Rectal smooth muscle tissue (tissue), 1 donor: ENCODE results near the gene RGPD6.
"Not testable (repeated sequence)": the region's sequence is repeated elsewhere in the genome, so short reads cannot be mapped to it uniquely, and the experiment has no call there.

ENCODE experiments used
- H3K27ac ChIP-seq: one replicate; pipeline ENCODE4 v1.7.0; 2013; ENCODE audit warnings: low read depth, low read length, inconsistent platforms
- H3K27me3 ChIP-seq: one replicate; pipeline ENCODE4 v1.7.0; 2013; ENCODE audit warnings: low read length; ENCODE audit not compliant: control insufficient read depth, insufficient read depth
- H3K36me3 ChIP-seq: one replicate; pipeline ENCODE4 v1.7.0; 2013; ENCODE audit warnings: low read length; ENCODE audit not compliant: control insufficient read depth, insufficient read depth
- H3K4me1 ChIP-seq: one replicate; pipeline ENCODE4 v1.7.0; 2013; ENCODE audit warnings: low read length; ENCODE audit not compliant: control insufficient read depth, insufficient read depth
- H3K4me3 ChIP-seq: one replicate; pipeline ENCODE4 v1.7.0; 2013; ENCODE audit warnings: low read length
- H3K9ac ChIP-seq: one replicate; pipeline ENCODE4 v1.7.0; 2013; ENCODE audit warnings: low read length

RGPD6 gene

DNA sequence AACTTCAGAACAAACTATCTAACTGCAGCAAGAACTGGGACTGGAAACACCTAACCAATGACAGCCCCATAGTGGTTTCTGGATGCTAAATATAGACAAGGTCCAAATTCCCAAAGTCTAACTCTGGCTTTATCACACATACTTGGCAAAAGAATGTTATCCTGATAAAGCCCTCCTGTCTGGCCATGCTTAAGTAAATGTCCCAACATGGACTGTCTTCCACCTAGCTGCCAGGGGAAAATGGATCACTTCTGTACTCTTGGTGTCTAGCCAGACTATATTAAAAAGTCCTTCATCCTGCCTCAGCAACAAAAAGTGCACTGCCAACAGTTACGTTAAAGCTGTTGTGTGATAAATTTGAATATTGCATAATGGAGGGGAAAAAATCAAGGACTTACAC lies 11.5 kb upstream of the RGPD6 start:
- H3K27ac ChIP-seq, H3K4me1 ChIP-seq, H3K9ac ChIP-seq, H3K36me3 ChIP-seq, H3K4me3 ChIP-seq, H3K27me3 ChIP-seq: not testable (repeated sequence)

DNA sequence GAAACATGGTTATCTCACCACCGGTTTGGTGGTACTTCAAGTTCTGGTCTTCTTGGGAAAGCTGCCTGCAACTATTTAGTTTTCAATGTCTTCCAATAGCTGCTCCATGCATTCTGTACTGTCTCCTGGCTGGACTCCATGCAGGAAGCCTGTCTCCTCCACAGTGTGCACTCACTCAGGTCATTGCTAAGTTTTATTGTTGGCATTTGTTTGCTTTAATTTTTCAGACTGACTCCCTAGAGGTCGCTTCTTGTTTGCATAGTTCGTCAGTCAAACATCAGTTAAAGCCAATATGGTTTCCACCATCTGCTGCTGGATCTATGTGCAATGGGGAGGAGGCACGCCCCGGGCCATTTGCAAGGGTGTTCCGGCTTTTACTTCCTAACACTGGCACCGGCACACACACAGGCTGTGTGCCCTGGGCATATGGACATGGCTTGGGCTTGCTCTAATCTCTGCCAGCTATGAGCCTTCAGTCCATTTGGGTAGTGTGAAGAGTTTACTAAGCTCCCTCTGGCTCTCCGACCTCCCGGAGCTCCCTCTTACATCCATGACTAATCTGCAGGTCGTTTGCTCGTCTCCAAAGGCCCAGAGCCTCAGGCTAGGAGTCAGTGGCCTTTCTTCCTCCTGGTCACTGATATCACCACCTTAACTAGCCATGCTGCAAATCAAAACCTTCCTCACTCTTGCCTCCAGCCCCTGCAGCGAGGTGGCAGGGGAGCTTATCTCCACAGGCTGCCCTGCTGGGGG lies 2.4 kb upstream of the RGPD6 start:
- H3K9ac ChIP-seq, H3K4me1 ChIP-seq, H3K27me3 ChIP-seq, H3K4me3 ChIP-seq, H3K36me3 ChIP-seq, H3K27ac ChIP-seq: not testable (repeated sequence)

DNA sequence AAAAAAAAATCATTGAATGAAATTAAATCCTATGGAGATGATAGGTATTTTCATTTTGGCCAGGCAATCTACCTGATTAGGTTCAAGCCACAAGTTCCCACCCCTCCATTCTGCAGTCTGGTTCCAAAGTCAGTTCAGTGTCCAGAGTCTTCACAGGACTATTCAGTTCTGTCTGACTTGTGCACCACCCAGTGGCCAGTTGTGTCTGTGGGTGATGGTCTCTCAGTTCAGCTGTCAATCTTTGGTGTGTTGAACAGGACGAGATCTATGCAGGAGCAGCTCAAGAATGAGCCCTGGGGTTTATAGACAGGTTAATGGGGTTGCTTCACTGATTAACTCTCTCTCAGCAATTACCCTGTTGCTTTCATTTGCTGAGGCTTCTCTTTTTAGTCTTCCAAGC lies 1.4 kb upstream of the RGPD6 start:
- not testable (repeated sequence) for H3K27ac ChIP-seq, H3K9ac ChIP-seq, H3K4me3 ChIP-seq, H3K4me1 ChIP-seq, H3K36me3 ChIP-seq, H3K27me3 ChIP-seq

DNA sequence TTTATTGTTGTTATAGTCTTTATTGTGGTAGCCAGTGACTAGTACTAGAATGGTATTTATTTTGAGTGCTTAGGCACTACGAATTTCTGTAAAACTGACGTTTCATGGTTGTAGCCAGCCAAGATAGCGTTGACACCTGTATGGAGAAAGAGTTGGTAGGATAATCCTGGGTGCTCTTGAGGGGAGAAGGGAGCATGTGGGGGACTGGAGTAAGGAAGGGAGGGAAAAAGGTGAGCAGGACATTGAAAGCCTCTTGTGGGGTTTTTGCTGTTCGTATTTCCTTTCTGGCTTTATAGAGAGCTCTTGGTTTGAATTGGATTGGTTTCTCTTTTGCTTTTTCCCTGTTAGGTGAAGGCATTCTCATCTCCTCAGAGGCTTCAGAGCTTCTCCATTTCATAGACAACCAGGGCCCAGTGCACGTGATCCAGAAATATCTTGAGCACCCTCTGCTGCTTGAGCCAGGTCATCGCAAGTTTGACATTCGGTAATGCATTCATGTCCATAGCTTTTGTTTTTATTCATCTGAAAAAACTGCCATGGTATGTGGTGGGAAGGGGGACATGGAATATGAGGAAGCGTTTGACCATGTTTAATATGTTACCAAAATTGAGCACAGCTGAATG lies 77.2 kb downstream of the RGPD6 start:
- H3K27me3 ChIP-seq, H3K4me3 ChIP-seq, H3K9ac ChIP-seq, H3K36me3 ChIP-seq, H3K4me1 ChIP-seq, H3K27ac ChIP-seq: not testable (repeated sequence)

DNA sequence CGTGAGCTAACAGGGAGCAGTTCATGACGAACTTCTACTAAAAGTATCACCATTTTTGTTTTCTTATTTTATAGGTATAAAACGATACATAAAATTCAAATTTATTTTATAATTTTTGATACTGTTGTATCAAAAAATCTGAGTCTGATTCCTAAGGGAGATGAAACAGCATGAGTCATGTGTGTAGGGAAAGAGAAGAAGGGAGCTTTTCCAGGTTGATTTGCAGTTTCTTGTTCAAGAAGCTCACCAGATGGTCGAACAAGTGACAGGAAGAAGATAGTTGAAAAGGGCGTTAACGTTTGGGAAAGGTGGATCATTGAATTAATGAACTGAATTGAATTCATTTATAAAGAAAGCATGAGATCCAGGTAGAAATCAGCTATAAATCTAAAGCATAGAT lies 81.0 kb downstream of the RGPD6 start:
- H3K36me3 ChIP-seq, H3K4me1 ChIP-seq, H3K4me3 ChIP-seq, H3K27ac ChIP-seq, H3K9ac ChIP-seq, H3K27me3 ChIP-seq: not testable (repeated sequence)

DNA sequence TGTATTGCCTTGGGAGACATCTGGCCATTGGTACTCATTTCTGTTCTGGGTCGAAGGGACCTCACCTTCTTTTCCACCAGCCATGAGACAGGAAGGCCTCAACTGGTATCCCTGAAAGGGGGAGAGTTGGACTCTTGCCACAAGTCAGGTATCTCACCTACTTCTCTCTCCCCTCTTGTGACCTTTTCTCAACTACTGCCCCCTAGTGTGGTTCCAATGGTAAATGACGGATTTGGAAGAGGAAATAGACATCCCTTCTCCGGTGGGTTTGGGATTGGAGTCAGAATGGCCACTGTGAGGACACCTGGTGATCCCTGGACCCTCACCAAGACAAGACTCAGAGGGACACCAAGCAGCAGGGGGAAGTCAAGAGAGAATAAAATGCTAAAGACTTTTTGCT lies 82.5 kb downstream of the RGPD6 start:
- not testable (repeated sequence) for H3K27ac ChIP-seq, H3K4me1 ChIP-seq, H3K36me3 ChIP-seq, H3K9ac ChIP-seq, H3K4me3 ChIP-seq, H3K27me3 ChIP-seq

DNA sequence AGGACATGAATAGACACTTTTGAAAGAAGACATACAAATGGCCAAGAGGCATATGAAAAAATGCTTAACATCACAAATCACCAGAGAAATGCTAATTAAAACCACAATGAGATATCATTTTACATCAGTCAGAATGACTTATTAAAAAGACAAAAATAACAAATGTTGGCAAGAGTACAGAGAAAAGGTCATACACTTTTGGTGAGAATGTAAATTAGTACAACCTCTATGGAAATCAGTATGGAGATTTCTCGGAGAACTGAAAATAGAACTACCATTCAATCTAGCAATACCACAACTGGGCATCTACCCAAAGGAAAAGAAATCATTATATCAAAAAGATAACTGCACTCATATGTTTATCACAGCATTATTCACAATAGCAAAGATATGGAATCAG lies 88.0 kb downstream of the RGPD6 start:
- H3K36me3 ChIP-seq, H3K9ac ChIP-seq, H3K4me1 ChIP-seq, H3K4me3 ChIP-seq, H3K27ac ChIP-seq, H3K27me3 ChIP-seq: not testable (repeated sequence)

DNA sequence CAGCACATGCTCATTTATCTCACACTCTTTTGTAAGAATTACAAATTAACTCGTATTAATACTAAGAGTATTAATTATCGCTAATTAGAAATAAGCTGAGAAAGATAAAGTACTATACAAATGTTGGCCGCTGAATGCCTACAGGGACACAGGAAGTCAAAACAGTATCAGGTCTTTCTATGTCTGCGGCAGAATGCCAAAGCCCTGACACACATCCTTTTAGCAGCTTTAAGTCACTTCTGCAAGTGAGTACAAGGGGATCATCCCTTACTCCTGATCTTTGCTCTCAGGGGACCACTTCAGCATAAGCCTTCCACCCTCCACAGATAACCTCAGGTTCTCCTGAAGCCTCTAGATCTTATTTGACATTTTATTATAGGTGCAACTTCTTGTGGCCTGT lies 94.3 kb downstream of the RGPD6 start:
- H3K27ac ChIP-seq, H3K4me3 ChIP-seq, H3K36me3 ChIP-seq, H3K4me1 ChIP-seq, H3K27me3 ChIP-seq, H3K9ac ChIP-seq: not testable (repeated sequence)

DNA sequence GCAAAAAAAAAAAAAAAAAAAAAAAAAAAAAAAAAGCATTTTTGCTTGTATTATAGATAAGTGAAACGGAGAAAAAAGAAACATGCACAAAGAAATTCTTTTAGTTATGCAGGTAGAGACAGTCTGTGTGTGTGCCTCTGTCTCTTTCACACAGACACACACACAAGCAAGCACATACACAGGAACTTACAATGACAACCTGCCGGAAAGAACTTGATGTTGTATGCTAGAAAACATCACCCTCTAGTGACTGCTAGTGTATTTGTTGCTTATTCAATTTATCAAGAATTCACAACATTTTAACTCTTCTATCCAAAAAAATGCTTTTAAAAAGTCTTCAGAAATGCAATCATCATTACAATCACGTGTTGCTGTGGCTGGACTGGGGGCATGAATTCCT lies 95.8 kb downstream of the RGPD6 start:
- not testable (repeated sequence) for H3K4me1 ChIP-seq, H3K36me3 ChIP-seq, H3K27ac ChIP-seq, H3K9ac ChIP-seq, H3K27me3 ChIP-seq, H3K4me3 ChIP-seq

DNA sequence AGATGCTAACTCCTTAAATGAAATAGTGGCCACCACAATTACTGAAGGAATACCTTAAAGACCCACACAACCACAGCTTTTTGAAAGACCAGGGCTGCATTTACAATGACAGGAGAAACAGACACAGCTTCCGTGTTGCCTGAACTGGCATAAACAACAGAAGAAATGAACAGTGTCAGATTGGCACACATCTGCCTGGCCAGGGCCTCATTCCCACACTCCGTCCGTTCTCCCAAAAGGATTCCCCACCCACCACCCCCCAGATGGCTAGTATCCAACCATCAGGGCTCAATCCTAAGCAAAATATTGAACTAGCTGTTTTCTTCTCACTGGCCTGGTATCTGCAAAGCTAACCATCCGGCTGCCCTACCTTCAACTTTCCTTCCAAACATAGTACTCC lies 96.9 kb downstream of the RGPD6 start:
- H3K4me1 ChIP-seq, H3K27ac ChIP-seq: not testable (repeated sequence)

DNA sequence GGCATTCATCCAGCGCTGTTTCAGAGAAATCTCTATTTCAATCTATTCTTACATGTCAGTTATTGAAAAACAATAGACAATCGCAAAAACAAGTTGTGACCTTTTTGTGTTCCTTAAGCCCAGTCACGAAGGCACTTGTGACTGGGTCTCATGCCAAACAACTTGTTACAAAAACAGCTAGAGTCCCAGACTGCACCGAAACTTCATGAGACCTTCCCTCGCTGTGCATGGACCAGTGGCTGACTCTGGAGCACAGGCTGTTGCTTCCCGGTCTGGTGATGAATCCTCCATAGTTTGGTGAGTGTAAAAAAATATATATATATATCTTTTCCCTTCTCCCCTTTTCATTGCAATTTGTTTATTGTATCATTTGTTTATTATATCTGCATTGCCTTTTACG lies 99.7 kb downstream of the RGPD6 start:
- H3K27me3 ChIP-seq, H3K36me3 ChIP-seq, H3K4me1 ChIP-seq, H3K9ac ChIP-seq, H3K27ac ChIP-seq, H3K4me3 ChIP-seq: not testable (repeated sequence)

More for the DNA sequence above, 96.9 kb downstream of the RGPD6 start:
- not testable (repeated sequence) for H3K9ac ChIP-seq, H3K27me3 ChIP-seq, H3K36me3 ChIP-seq, H3K4me3 ChIP-seq

DNA sequence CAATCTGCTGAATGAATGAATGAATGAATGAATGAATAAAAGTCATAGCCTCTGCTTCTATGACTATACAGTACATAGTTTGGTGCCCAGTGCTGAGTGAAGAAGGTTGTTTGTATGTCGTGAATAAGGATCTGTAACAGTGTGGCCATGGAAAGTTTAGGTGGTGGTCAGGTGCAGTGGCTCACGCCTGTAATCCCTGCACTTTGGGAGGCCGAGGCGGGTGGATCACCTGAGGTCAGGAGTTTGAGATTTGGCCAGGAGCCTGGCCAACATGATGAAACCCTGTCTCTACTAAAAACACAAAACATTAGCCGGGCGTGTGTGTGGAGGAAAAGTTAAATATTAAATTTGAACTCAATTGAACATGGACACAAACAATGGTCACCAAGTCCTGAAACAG lies 100.1 kb downstream of the RGPD6 start:
- H3K36me3 ChIP-seq, H3K9ac ChIP-seq, H3K4me3 ChIP-seq, H3K27ac ChIP-seq, H3K27me3 ChIP-seq, H3K4me1 ChIP-seq: not testable (repeated sequence)

DNA sequence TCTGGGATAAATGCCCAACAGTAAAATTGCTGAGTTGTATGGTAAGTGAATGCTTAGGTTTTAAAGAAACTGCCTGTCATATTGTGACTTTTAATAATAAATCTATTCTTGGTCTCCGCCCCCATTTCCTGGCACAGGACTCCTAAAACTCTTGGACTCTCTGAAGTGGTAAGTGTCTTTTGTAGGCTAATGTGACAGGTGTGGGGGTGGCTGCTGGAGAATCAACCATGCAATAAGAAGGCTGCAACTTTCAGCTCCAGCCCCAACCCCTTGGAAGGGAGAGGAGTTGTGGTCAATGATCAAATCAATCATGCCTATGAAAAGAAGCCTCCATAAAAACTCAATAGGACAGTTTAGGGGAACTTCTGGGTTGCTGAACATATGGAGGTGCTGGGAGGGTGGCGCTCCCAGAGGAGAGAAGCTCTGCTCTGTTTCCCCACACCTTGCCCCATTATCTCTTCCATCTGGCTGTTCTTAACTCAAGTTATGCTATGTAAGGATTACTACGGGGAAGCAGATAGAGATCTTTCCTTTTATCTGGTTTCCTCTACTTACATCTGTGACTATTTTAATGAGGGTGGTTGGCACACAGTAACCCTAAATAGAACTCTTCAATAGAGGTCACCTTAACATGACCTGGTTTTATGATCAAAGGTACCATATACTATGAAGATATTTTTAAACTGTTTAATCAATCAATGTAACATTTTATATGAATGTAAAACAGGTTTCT lies 101.2 kb downstream of the RGPD6 start:
- H3K36me3 ChIP-seq, H3K27ac ChIP-seq, H3K4me3 ChIP-seq, H3K9ac ChIP-seq, H3K27me3 ChIP-seq, H3K4me1 ChIP-seq: not testable (repeated sequence)
